GM21367 (cell line): Measurements from ENCODE around the gene FDX1.

ENCODE experiments used
- ATAC-seq: cut with Tn5 transposase; IDR thresholded peaks from one replicate; pipeline ENCODE4 v1.9.1; 2021; ENCODE audit not compliant: unreplicated experiment

The FDX1 gene

GRCh38 chr11:110431051-110431672 is 1.4 kb downstream of the FDX1 start:
- no peak for ATAC-seq

- ATAC-seq, result no peak
These were observed 1.9 kb downstream of the FDX1 start for GRCh38 chr11:110431674-110432073.

GRCh38 chr11:110432713-110433392 is 3.1 kb downstream of the FDX1 start:
- no peak for ATAC-seq

GRCh38 chr11:110433393-110434333 is 3.9 kb downstream of the FDX1 start:
- no peak for ATAC-seq

GRCh38 chr11:110434952-110435779 is 5.4 kb downstream of the FDX1 start:
- no peak for ATAC-seq

GRCh38 chr11:110435780-110436717 is 6.3 kb downstream of the FDX1 start:
- no peak for ATAC-seq

GRCh38 chr11:110438017-110438416 is 8.3 kb downstream of the FDX1 start:
- ATAC-seq, result no peak

GRCh38 chr11:110445437-110445836 is 15.7 kb downstream of the FDX1 start:
- ATAC-seq, result no peak

- no peak for ATAC-seq
These were observed 16.3 kb downstream of the FDX1 start for GRCh38 chr11:110446061-110446460.

- ATAC-seq, result no peak
These were observed 16.8 kb downstream of the FDX1 start for GRCh38 chr11:110446594-110446993.

- no peak for ATAC-seq
These were observed 17.6 kb downstream of the FDX1 start for GRCh38 chr11:110447343-110447742.

- ATAC-seq, result no peak
These were observed 18.4 kb downstream of the FDX1 start for GRCh38 chr11:110447897-110448745.

- ATAC-seq, result no peak
These were observed 20.5 kb downstream of the FDX1 start for GRCh38 chr11:110450246-110450645.

- ATAC-seq, result no peak
These were observed 23.0 kb downstream of the FDX1 start for GRCh38 chr11:110452720-110453119.

GRCh38 chr11:110453684-110454354 is 24.1 kb downstream of the FDX1 start:
- peak; percentile 81 for ATAC-seq

GRCh38 chr11:110454609-110455008 is 24.9 kb downstream of the FDX1 start:
- ATAC-seq, result no peak

GRCh38 chr11:110455718-110456117 is 26.0 kb downstream of the FDX1 start:
- peak; percentile 41 for ATAC-seq

GRCh38 chr11:110463153-110463552 is 33.4 kb downstream of the FDX1 start:
- no peak for ATAC-seq
